K562 (cell line): ENCODE results near the gene EVC. TPM values are rescaled to one million over a fixed set of nuclear protein-coding genes. Genes with fewer than 3 reads are reported as not detected.

ENCODE experiments used
- ATAC-seq: fragments of 200-7000 bp; cut with Tn5 transposase; 3 replicates; pipeline ENCODE4 v1.9.1; 2020; ENCODE audit warnings: moderate library complexity
- BruUV-seq: library from RNA; stranded (reverse); fragments of 400-500 nt; replicated peaks from 2 replicates; lab custom pipeline; 2021; lab: Mats Ljungman, UMichigan
- CTCF ChIA-PET: fragments of 300-600 bp; formaldehyde crosslinking; extraction: SDS; loops from one replicate; lab custom pipeline; 2021; ENCODE audit warnings: low intra/inter-chr PET ratio; lab: Yijun Ruan, JAX
- POLR2A ChIA-PET: fragments of 300-600, 350-650 bp; sonication (Branson Sonifier 250); formaldehyde crosslinking; extraction: SDS; loops from one replicate; lab custom pipeline; 2021; ENCODE audit warnings: antibody characterized with exemption, inconsistent platforms; lab: Yijun Ruan, JAX
- DNase-seq, 4 experiments: peaks; one replicate each; pipeline versions ENCODE4 v3.0.0 to v3.0.0-alpha.2; 2011 to 2018; ENCODE audit warnings: low spot score in 3 of 4, mixed read lengths in 3 of 4; ENCODE audit errors: extremely low read depth in 1 of 4
- FAIRE-seq: peaks from 2 replicates; lab custom pipeline; 2011; peaks lifted over from hg19 to GRCh38; lab: Jason Lieb, UNC
- H2AFZ ChIP-seq: 2 replicates; pipeline ENCODE4 v1.6.0; 2011; ENCODE audit warnings: low read depth, low read length, control low read depth, inconsistent platforms
- H3K27ac ChIP-seq: fragments of 200-600 bp; 3 replicates; pipeline ENCODE4 v1.8.0; 2011; ENCODE audit warnings: low read depth, mild to moderate bottlenecking, control low read depth, inconsistent platforms, low read length, moderate library complexity, mixed read lengths; ENCODE audit errors: extremely low read depth
- H3K27me3 ChIP-seq, 2 experiments: fragments of 300-600 bp in 1 of 2; 2 replicates in 1 of 2; 3 replicates in 1 of 2; pipeline versions ENCODE4 v1.6.0 to v1.8.0; 2011; ENCODE audit warnings: inconsistent platforms in 2 of 2, low read length in 2 of 2, mild to moderate bottlenecking in 1 of 2, mixed read lengths in 1 of 2, moderate library complexity in 1 of 2; ENCODE audit not compliant: control insufficient read depth in 2 of 2, insufficient read depth in 2 of 2
- H3K36me3 ChIP-seq: fragments of 300-600 bp; 3 replicates; pipeline ENCODE4 v1.8.0; 2011; ENCODE audit warnings: mild to moderate bottlenecking, low read length, inconsistent platforms; ENCODE audit not compliant: control insufficient read depth, insufficient read depth
- H3K4me1 ChIP-seq, 2 experiments: fragments of 200-600 bp in 1 of 2; replicated peaks in 1 of 2; 2 replicates in 1 of 2; 3 replicates in 1 of 2; pipeline versions ENCODE4 v1.5.1 to v1.8.0; 2011; ENCODE audit warnings: inconsistent platforms in 2 of 2, low read length in 2 of 2, mild to moderate bottlenecking in 1 of 2, mixed read lengths in 1 of 2, moderate library complexity in 1 of 2; ENCODE audit not compliant: control insufficient read depth in 2 of 2, insufficient read depth in 2 of 2
- H3K4me2 ChIP-seq: 2 replicates; pipeline ENCODE4 v1.6.1; 2011; ENCODE audit warnings: low read length, control low read depth, inconsistent platforms, mixed read lengths; ENCODE audit not compliant: insufficient read depth
- H3K4me3 ChIP-seq: fragments of 200-600 bp; sonication (generic), shearing (Covaris generic); 2 replicates; pipeline ENCODE4 v1.5.1; 2016; ENCODE audit warnings: control low read depth, inconsistent platforms
- H3K79me2 ChIP-seq: fragments of 200-600 bp; 3 replicates; pipeline ENCODE4 v1.8.0; 2011; ENCODE audit warnings: low read length, inconsistent platforms; ENCODE audit not compliant: control insufficient read depth, insufficient read depth
- H3K9ac ChIP-seq, 2 experiments: 2 replicates each; pipeline versions ENCODE4 v1.6.0 to v1.6.1; 2011; ENCODE audit warnings: low read depth in 2 of 2, low read length in 2 of 2, control low read depth in 1 of 2, inconsistent platforms in 1 of 2, mild to moderate bottlenecking in 1 of 2, mixed read lengths in 1 of 2; ENCODE audit not compliant: insufficient read depth in 1 of 2
- H3K9me1 ChIP-seq: one replicate; pipeline ENCODE4 v1.6.0; 2011; ENCODE audit warnings: inconsistent platforms, mild to moderate bottlenecking, low read length, moderate library complexity; ENCODE audit not compliant: control insufficient read depth, insufficient read depth
- H3K9me3 ChIP-seq: replicated peaks from 2 replicates; pipeline ENCODE4 v1.5.1; 2011; ENCODE audit warnings: low read depth, low read length, inconsistent platforms; ENCODE audit not compliant: control insufficient read depth, insufficient read depth
- H4K20me1 ChIP-seq: replicated peaks from 2 replicates; pipeline ENCODE4 v1.6.1; 2011; ENCODE audit warnings: low read length, inconsistent platforms, mixed read lengths; ENCODE audit not compliant: control insufficient read depth, insufficient read depth
- CREB3L1 ChIP-seq: fragments of 450-650 bp; IDR thresholded peaks from 2 replicates; pipeline ENCODE4 v1.6.1; 2014; ENCODE audit warnings: low read depth, mild to moderate bottlenecking, moderate library complexity, borderline replicate concordance
- HMGXB4 ChIP-seq: sonication (generic); formaldehyde crosslinking; IDR thresholded peaks from 2 replicates; pipeline ENCODE4 v1.8.1; 2023; ENCODE audit warnings: mild to moderate bottlenecking, missing genetic modification reagents
- TCF7L2 ChIP-seq: fragments of 150-350 bp; IDR thresholded peaks from 2 replicates; pipeline ENCODE4 v1.6.1; 2016; ENCODE audit warnings: low read depth, mild to moderate bottlenecking, low read length, moderate library complexity
- WGBS: fragments of 100-300 bp; shearing (Covaris generic); methylation state at CpG from one replicate; pipeline ENCODE4 v1.1.6; 2016; ENCODE audit warnings: low coverage, mixed read lengths; ENCODE audit not compliant: insufficient coverage; ENCODE audit errors: missing lambda C conversion rate; 5-methylcytosine and 5-hydroxymethylcytosine counted together
- in situ Hi-C: fragments of 300-500 bp; cut with MboI; formaldehyde crosslinking; loops from 4 replicates; pipeline ENCODE4 v1.15.0; 2018; ENCODE audit warnings: inconsistent platforms, mixed read lengths
- intact Hi-C: fragments of 100-400 bp; cut with micrococcal nuclease; formaldehyde crosslinking; loops from 2 replicates; pipeline ENCODE4 v1.14.2; 2022
- polyA plus RNA-seq, 8 experiments: library from polyadenylated mRNA; depleted of rRNA in 4 of 8; stranded (reverse) in 5 of 8; unstranded in 3 of 8; fragments of >200 nt; fragmentation: Nextera tagmentation in 2 of 8; fragmentation: Illumina TruSeq in 1 of 8; extraction: Ambion mirVana in 2 of 8; extraction: Trizol in 1 of 8; gene quantifications; 2 replicates each; pipeline versions ENCODE4 v1.2.1 to v1.2.3, GENCODE V29; 2011 to 2014; ENCODE audit warnings: inconsistent platforms in 1 of 8, missing spikeins in 1 of 8
- total RNA-seq, 7 experiments: library from RNA; depleted of rRNA in 6 of 7; stranded (reverse); fragments of >200 nt in 6 of 7; fragmentation: Illumina TruSeq in 2 of 7; extraction: Trizol in 2 of 7; gene quantifications; 2 replicates each; pipeline versions ENCODE4 v1.2.1 to v1.2.3, GENCODE V29; 2011 to 2021; ENCODE audit warnings: low replicate concordance in 1 of 7

Gene EVC
- total and polyA plus RNA-seq, 9 of the 15 experiments (the other 6 are each of a cell fraction or from before 2014, with no cell fraction given): 0.03 to 3.2 (median 1.1) TPM

GRCh38 chr4:5759236-5760075 lies 48.5 kb downstream of the EVC start:
- in situ Hi-C loops: no loop called here
- CTCF ChIA-PET: no interaction called here
- intact Hi-C loops: no loop called here
- Histone ChIP-seq H4K20me1 (no peaks in the 10 kb centered on the region; the same call in 1 of the 2 replicates), H3K9me1 (no peaks in the 10 kb centered on the region), H3K9me3 (no peaks in the 10 kb centered on the region), H3K79me2 (no peaks in the 10 kb centered on the region), H3K27me3 (peaks cover 0 to 4% of the 10 kb centered on the region in 2 experiments; a peak in 1 of 5 replicates), H3K4me3 (no peak overlapping the region), H3K9ac (no peak overlapping the region), H3K36me3 (no peaks in the 10 kb centered on the region), H2AFZ (no peak overlapping the region), H3K4me1 (no peaks in the 10 kb centered on the region), H3K4me2 (no peak overlapping the region), H3K27ac (no peak overlapping the region)
- POLR2A ChIA-PET: no interaction called here
- ATAC-seq (no peak), FAIRE-seq (no peak), DNase-seq (no peak)
- BruUV-seq: no TSS peak
- 20% methylated on average over 22 of the region's 22 CpGs for WGBS
- TF ChIP-seq HMGXB4 (no peak), TCF7L2 (no peak), CREB3L1 (no peak)
